K562 (cell line): ENCODE measurements around the gene ZNF816. TPM values are rescaled to one million over a fixed set of nuclear protein-coding genes. Genes with fewer than 3 reads are reported as not detected.

ENCODE experiments used
- ATAC-seq: fragments of 200-7000 bp; cut with Tn5 transposase; 3 replicates; pipeline ENCODE4 v1.9.1; 2020; ENCODE audit warnings: moderate library complexity
- BruUV-seq: library from RNA; stranded (reverse); fragments of 400-500 nt; replicated peaks from 2 replicates; lab custom pipeline; 2021; lab: Mats Ljungman, UMichigan
- CTCF ChIA-PET: fragments of 300-600 bp; formaldehyde crosslinking; extraction: SDS; loops from one replicate; lab custom pipeline; 2021; ENCODE audit warnings: low intra/inter-chr PET ratio; lab: Yijun Ruan, JAX
- POLR2A ChIA-PET: fragments of 300-600, 350-650 bp; sonication (Branson Sonifier 250); formaldehyde crosslinking; extraction: SDS; loops from one replicate; lab custom pipeline; 2021; ENCODE audit warnings: antibody characterized with exemption, inconsistent platforms; lab: Yijun Ruan, JAX
- DNase-seq, 4 experiments: peaks; one replicate each; pipeline versions ENCODE4 v3.0.0 to v3.0.0-alpha.2; 2011 to 2018; ENCODE audit warnings: low spot score in 3 of 4, mixed read lengths in 3 of 4; ENCODE audit errors: extremely low read depth in 1 of 4
- FAIRE-seq: peaks from 2 replicates; lab custom pipeline; 2011; peaks lifted over from hg19 to GRCh38; lab: Jason Lieb, UNC
- H2AFZ ChIP-seq: 2 replicates; pipeline ENCODE4 v1.6.0; 2011; ENCODE audit warnings: low read depth, low read length, control low read depth, inconsistent platforms
- H3K27ac ChIP-seq: fragments of 200-600 bp; 3 replicates; pipeline ENCODE4 v1.8.0; 2011; ENCODE audit warnings: low read depth, mild to moderate bottlenecking, control low read depth, inconsistent platforms, low read length, moderate library complexity, mixed read lengths; ENCODE audit errors: extremely low read depth
- H3K27me3 ChIP-seq, 2 experiments: fragments of 300-600 bp in 1 of 2; 2 replicates in 1 of 2; 3 replicates in 1 of 2; pipeline versions ENCODE4 v1.6.0 to v1.8.0; 2011; ENCODE audit warnings: inconsistent platforms in 2 of 2, low read length in 2 of 2, mild to moderate bottlenecking in 1 of 2, mixed read lengths in 1 of 2, moderate library complexity in 1 of 2; ENCODE audit not compliant: control insufficient read depth in 2 of 2, insufficient read depth in 2 of 2
- H3K36me3 ChIP-seq: fragments of 300-600 bp; 3 replicates; pipeline ENCODE4 v1.8.0; 2011; ENCODE audit warnings: mild to moderate bottlenecking, low read length, inconsistent platforms; ENCODE audit not compliant: control insufficient read depth, insufficient read depth
- H3K4me1 ChIP-seq, 2 experiments: fragments of 200-600 bp in 1 of 2; replicated peaks in 1 of 2; 2 replicates in 1 of 2; 3 replicates in 1 of 2; pipeline versions ENCODE4 v1.5.1 to v1.8.0; 2011; ENCODE audit warnings: inconsistent platforms in 2 of 2, low read length in 2 of 2, mild to moderate bottlenecking in 1 of 2, mixed read lengths in 1 of 2, moderate library complexity in 1 of 2; ENCODE audit not compliant: control insufficient read depth in 2 of 2, insufficient read depth in 2 of 2
- H3K4me2 ChIP-seq: 2 replicates; pipeline ENCODE4 v1.6.1; 2011; ENCODE audit warnings: low read length, control low read depth, inconsistent platforms, mixed read lengths; ENCODE audit not compliant: insufficient read depth
- H3K4me3 ChIP-seq: fragments of 200-600 bp; sonication (generic), shearing (Covaris generic); 2 replicates; pipeline ENCODE4 v1.5.1; 2016; ENCODE audit warnings: control low read depth, inconsistent platforms
- H3K79me2 ChIP-seq: fragments of 200-600 bp; 3 replicates; pipeline ENCODE4 v1.8.0; 2011; ENCODE audit warnings: low read length, inconsistent platforms; ENCODE audit not compliant: control insufficient read depth, insufficient read depth
- H3K9ac ChIP-seq, 2 experiments: 2 replicates each; pipeline versions ENCODE4 v1.6.0 to v1.6.1; 2011; ENCODE audit warnings: low read depth in 2 of 2, low read length in 2 of 2, control low read depth in 1 of 2, inconsistent platforms in 1 of 2, mild to moderate bottlenecking in 1 of 2, mixed read lengths in 1 of 2; ENCODE audit not compliant: insufficient read depth in 1 of 2
- H3K9me1 ChIP-seq: one replicate; pipeline ENCODE4 v1.6.0; 2011; ENCODE audit warnings: inconsistent platforms, mild to moderate bottlenecking, low read length, moderate library complexity; ENCODE audit not compliant: control insufficient read depth, insufficient read depth
- H3K9me3 ChIP-seq: replicated peaks from 2 replicates; pipeline ENCODE4 v1.5.1; 2011; ENCODE audit warnings: low read depth, low read length, inconsistent platforms; ENCODE audit not compliant: control insufficient read depth, insufficient read depth
- H4K20me1 ChIP-seq: replicated peaks from 2 replicates; pipeline ENCODE4 v1.6.1; 2011; ENCODE audit warnings: low read length, inconsistent platforms, mixed read lengths; ENCODE audit not compliant: control insufficient read depth, insufficient read depth
- CBFA2T3 ChIP-seq: fragments of 450-650 bp; IDR thresholded peaks from 2 replicates; pipeline ENCODE4 v1.6.1; 2017
- CEBPB ChIP-seq: fragments of 450-650 bp; IDR thresholded peaks from 2 replicates; pipeline ENCODE4 v1.6.1; 2016; ENCODE audit warnings: missing genetic modification characterization, missing compliant biosample characterization
- COPS2 ChIP-seq: fragments of 450-650 bp; conservative IDR thresholded peaks from 2 replicates; pipeline ENCODE4 v1.6.1; 2016; ENCODE audit warnings: mild to moderate bottlenecking, moderate library complexity
- DPF2 ChIP-seq: fragments of 450-650 bp; IDR thresholded peaks from 2 replicates; pipeline ENCODE4 v1.6.1; 2016
- FOSL1 ChIP-seq: fragments of 200-800 bp; sonication (Bioruptor generic); conservative IDR thresholded peaks from 2 replicates; pipeline ENCODE4 v1.6.1; 2016; ENCODE audit warnings: missing genetic modification characterization, missing compliant biosample characterization
- FOXK1 ChIP-seq: sonication (generic); formaldehyde crosslinking; IDR thresholded peaks from 2 replicates; pipeline ENCODE4 v1.8.0; 2022; ENCODE audit warnings: missing genetic modification reagents, mild to moderate bottlenecking, borderline replicate concordance
- JUN ChIP-seq, 2 experiments: sonication (generic) in 1 of 2; formaldehyde crosslinking in 1 of 2; IDR thresholded peaks; 2 replicates each; pipeline versions ENCODE4 v1.6.1 to v1.8.0; 2012 to 2022; ENCODE audit warnings: borderline replicate concordance in 2 of 2, mild to moderate bottlenecking in 2 of 2, improper control_type of control experiment in 1 of 2, low read depth in 1 of 2, low read length in 1 of 2, missing genetic modification reagents in 1 of 2
- JUND ChIP-seq, 2 experiments: IDR thresholded peaks; 2 replicates in 1 of 2; 3 replicates in 1 of 2; pipeline ENCODE4 v1.6.1; 2011; ENCODE audit warnings: borderline replicate concordance in 2 of 2, low read depth in 2 of 2, low read length in 2 of 2, improper control_type of control experiment in 1 of 2, missing biosample characterization in 1 of 2, missing genetic modification characterization in 1 of 2, missing genetic modification reagents in 1 of 2
- MEIS2 ChIP-seq: fragments of 450-650 bp; IDR thresholded peaks from 2 replicates; pipeline ENCODE4 v1.6.1; 2014; ENCODE audit warnings: mild to moderate bottlenecking; ENCODE audit not compliant: partially characterized antibody
- NFE2 ChIP-seq: IDR thresholded peaks from 2 replicates; pipeline ENCODE4 v1.6.1; 2014; ENCODE audit warnings: antibody characterized with exemption, low read depth
- SUPT5H ChIP-seq: fragments of 450-650 bp; IDR thresholded peaks from 2 replicates; pipeline ENCODE4 v1.6.1; 2016
- TEAD4 ChIP-seq, 2 experiments: sonication (generic) in 1 of 2; formaldehyde crosslinking in 1 of 2; IDR thresholded peaks; 2 replicates each; pipeline versions ENCODE4 v1.6.1 to v1.8.0; 2012 to 2022; ENCODE audit warnings: borderline replicate concordance in 1 of 2, inconsistent platforms in 1 of 2, low read length in 1 of 2, mild to moderate bottlenecking in 1 of 2, missing genetic modification reagents in 1 of 2
- ZBTB8A ChIP-seq: fragments of 450-650 bp; IDR thresholded peaks from 2 replicates; pipeline ENCODE4 v1.6.1; 2018; ENCODE audit warnings: mild to moderate bottlenecking, moderate library complexity; ENCODE audit not compliant: partially characterized antibody
- WGBS: fragments of 100-300 bp; shearing (Covaris generic); methylation state at CpG from one replicate; pipeline ENCODE4 v1.1.6; 2016; ENCODE audit warnings: low coverage, mixed read lengths; ENCODE audit not compliant: insufficient coverage; ENCODE audit errors: missing lambda C conversion rate; 5-methylcytosine and 5-hydroxymethylcytosine counted together
- in situ Hi-C: fragments of 300-500 bp; cut with MboI; formaldehyde crosslinking; loops from 4 replicates; pipeline ENCODE4 v1.15.0; 2018; ENCODE audit warnings: inconsistent platforms, mixed read lengths
- intact Hi-C: fragments of 100-400 bp; cut with micrococcal nuclease; formaldehyde crosslinking; loops from 2 replicates; pipeline ENCODE4 v1.14.2; 2022
- polyA plus RNA-seq, 8 experiments: library from polyadenylated mRNA; depleted of rRNA in 4 of 8; stranded (reverse) in 5 of 8; unstranded in 3 of 8; fragments of >200 nt; fragmentation: Nextera tagmentation in 2 of 8; fragmentation: Illumina TruSeq in 1 of 8; extraction: Ambion mirVana in 2 of 8; extraction: Trizol in 1 of 8; gene quantifications; 2 replicates each; pipeline versions ENCODE4 v1.2.1 to v1.2.3, GENCODE V29; 2011 to 2014; ENCODE audit warnings: inconsistent platforms in 1 of 8, missing spikeins in 1 of 8
- total RNA-seq, 7 experiments: library from RNA; depleted of rRNA in 6 of 7; stranded (reverse); fragments of >200 nt in 6 of 7; fragmentation: Illumina TruSeq in 2 of 7; extraction: Trizol in 2 of 7; gene quantifications; 2 replicates each; pipeline versions ENCODE4 v1.2.1 to v1.2.3, GENCODE V29; 2011 to 2021; ENCODE audit warnings: low replicate concordance in 1 of 7
- TF ChIP-seq, protein P1 (sequence below): fragments of 250-450 bp; sonication (Bioruptor Pico); IDR thresholded peaks from 2 replicates; pipeline ENCODE4 v1.5.0; 2020; ENCODE audit warnings: mild to moderate bottlenecking
- TF ChIP-seq, protein P2 (sequence below): fragments of 450-650 bp; IDR thresholded peaks from 2 replicates; pipeline ENCODE4 v1.6.1; 2017; ENCODE audit warnings: antibody characterized with exemption, mild to moderate bottlenecking

ZNF816 gene
- total and polyA plus RNA-seq, 9 of the 15 experiments (the other 6 are each of a cell fraction or from before 2014, with no cell fraction given): 8.6 to 23.4 (median 13.0) TPM

DNA sequence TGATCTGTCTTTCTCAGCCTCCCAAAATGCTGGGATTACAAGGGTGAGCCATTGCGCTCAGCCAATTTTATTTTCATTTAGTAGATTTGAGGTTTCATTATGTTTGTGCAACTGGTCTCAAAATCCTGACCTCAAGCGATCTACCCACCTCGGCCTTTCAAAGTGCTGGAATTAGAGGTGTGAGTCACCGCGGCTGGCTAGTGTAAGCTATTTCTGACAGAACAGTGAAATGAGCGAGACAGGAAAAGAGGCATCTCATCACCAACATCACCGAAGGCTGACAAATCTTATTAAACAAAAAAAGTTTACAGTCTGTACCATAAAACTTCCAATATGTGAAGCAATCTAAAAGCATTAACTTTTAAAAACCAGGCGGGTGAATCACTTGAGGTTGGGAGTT, 27.2 kb downstream of the ZNF816 start:
- in situ Hi-C loops (no loop called here), intact Hi-C loops (loop anchor here (5.0 kb wide), 1 partner anchor 38 kb away; the partner anchor contains the start of gene ZNF320)
- BruUV-seq: no TSS peak
- Histone ChIP-seq H3K4me1 (peaks cover 35 to 41% of the 10 kb centered on the region in 2 experiments), H3K27me3 (no peaks in the 10 kb centered on the region), H3K4me3 (no peak overlapping the region), H3K36me3 (peaks cover 45% of the 10 kb centered on the region; the same call in 2 of the 3 replicates), H3K9me1 (no peaks in the 10 kb centered on the region), H3K9me3 (peaks cover 2% of the 10 kb centered on the region; the same call in 1 of the 2 replicates), H3K9ac (peak overlapping the region in 1 of 2 experiments; percentile 54; a peak in 3 of 4 replicates), H3K79me2 (peaks cover 85% of the 10 kb centered on the region), H3K4me2 (peak overlapping the region; percentile 37; the same call in 1 of the 2 replicates), H4K20me1 (no peaks in the 10 kb centered on the region), H2AFZ (no peak overlapping the region), H3K27ac (peak overlapping the region; percentile 79)
- FAIRE-seq (peak; percentile 84), ATAC-seq (peak; percentile 62), DNase-seq (peak in 1 of 4 experiments; percentile 76)
- CTCF ChIA-PET: interaction anchor here (0.6 kb wide), 1 partner anchor 38 kb away, joined by 4 read pairs; the partner anchor contains the start of gene ZNF320
- POLR2A ChIA-PET: interaction anchor here (0.6 to 1.3 kb wide), 3 partner anchors 10 to 312 kb away, joined by 3 read pairs; no protein-coding TSS in a partner anchor
- 15% methylated on average over 8 of the region's 8 CpGs for WGBS
- TF ChIP-seq NFE2 (no peak), TEAD4 (IDR thresholded peaks at IDR 0.05; ENCODE audit: low read length) (peak; percentile 38; the same call in 1 of the 2 replicates), TEAD4 (CRISPR knock-in tag; IDR thresholded peaks at IDR 0.05; ENCODE audit: borderline replicate concordance) (no peak), MEIS2 (peak; percentile 39), SUPT5H (no peak), CBFA2T3 (peak; percentile 39; the same call in 1 of the 2 replicates), FOXK1 (CRISPR knock-in tag) (no peak), DPF2 (0 out of 2 replicates have a peak, but pooled peaks have one; percentile 42), COPS2 (no peak), CEBPB (tag) (peak; percentile 10; the same call in 1 of the 2 replicates), JUND (IDR thresholded peaks at IDR 0.05; ENCODE audit: borderline replicate concordance, low read depth, low read length) (peak; percentile 87), JUND (tag; IDR thresholded peaks at IDR 0.05; ENCODE audit: borderline replicate concordance, low read depth, low read length) (peak; percentile 68; the same call in 1 of the 3 replicates), JUN (IDR thresholded peaks at IDR 0.05; ENCODE audit: borderline replicate concordance, low read depth, low read length) (peak; percentile 80), JUN (CRISPR knock-in tag; IDR thresholded peaks at IDR 0.05; ENCODE audit: borderline replicate concordance) (no peak; the same call in 1 of the 2 replicates), ZBTB8A (no peak), FOSL1 (tag) (peak; percentile 77)
- TF ChIP-seq, protein P1, sequence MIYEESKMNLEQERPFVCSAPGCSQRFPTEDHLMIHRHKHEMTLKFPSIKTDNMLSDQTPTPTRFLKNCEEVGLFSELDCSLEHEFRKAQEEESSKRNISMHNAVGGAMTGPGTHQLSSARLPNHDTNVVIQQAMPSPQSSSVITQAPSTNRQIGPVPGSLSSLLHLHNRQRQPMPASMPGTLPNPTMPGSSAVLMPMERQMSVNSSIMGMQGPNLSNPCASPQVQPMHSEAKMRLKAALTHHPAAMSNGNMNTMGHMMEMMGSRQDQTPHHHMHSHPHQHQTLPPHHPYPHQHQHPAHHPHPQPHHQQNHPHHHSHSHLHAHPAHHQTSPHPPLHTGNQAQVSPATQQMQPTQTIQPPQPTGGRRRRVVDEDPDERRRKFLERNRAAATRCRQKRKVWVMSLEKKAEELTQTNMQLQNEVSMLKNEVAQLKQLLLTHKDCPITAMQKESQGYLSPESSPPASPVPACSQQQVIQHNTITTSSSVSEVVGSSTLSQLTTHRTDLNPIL (CRISPR knock-in tag): no peak
- TF ChIP-seq, protein P2, sequence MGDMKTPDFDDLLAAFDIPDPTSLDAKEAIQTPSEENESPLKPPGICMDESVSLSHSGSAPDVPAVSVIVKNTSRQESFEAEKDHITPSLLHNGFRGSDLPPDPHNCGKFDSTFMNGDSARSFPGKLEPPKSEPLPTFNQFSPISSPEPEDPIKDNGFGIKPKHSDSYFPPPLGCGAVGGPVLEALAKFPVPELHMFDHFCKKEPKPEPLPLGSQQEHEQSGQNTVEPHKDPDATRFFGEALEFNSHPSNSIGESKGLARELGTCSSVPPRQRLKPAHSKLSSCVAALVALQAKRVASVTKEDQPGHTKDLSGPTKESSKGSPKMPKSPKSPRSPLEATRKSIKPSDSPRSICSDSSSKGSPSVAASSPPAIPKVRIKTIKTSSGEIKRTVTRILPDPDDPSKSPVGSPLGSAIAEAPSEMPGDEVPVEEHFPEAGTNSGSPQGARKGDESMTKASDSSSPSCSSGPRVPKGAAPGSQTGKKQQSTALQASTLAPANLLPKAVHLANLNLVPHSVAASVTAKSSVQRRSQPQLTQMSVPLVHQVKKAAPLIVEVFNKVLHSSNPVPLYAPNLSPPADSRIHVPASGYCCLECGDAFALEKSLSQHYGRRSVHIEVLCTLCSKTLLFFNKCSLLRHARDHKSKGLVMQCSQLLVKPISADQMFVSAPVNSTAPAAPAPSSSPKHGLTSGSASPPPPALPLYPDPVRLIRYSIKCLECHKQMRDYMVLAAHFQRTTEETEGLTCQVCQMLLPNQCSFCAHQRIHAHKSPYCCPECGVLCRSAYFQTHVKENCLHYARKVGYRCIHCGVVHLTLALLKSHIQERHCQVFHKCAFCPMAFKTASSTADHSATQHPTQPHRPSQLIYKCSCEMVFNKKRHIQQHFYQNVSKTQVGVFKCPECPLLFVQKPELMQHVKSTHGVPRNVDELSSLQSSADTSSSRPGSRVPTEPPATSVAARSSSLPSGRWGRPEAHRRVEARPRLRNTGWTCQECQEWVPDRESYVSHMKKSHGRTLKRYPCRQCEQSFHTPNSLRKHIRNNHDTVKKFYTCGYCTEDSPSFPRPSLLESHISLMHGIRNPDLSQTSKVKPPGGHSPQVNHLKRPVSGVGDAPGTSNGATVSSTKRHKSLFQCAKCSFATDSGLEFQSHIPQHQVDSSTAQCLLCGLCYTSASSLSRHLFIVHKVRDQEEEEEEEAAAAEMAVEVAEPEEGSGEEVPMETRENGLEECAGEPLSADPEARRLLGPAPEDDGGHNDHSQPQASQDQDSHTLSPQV: peak; percentile 12; the same call in 1 of the 2 replicates
